Mucosa of descending colon (tissue), 3 donors: ENCODE results near the gene TVP23A. TPM values are rescaled to one million over a fixed set of nuclear protein-coding genes. Genes with fewer than 3 reads are reported as not detected.

Experiments used
- ATAC-seq: fragments of 200-7000 bp; cut with Tn5 transposase; one replicate; pipeline ENCODE4 v1.9.1; 2020; ENCODE audit warnings: mild to moderate bottlenecking, moderate library complexity
- DNase-seq, 3 donors: peaks; one replicate each; pipeline ENCODE4 v3.0.0-alpha.2; 2020
- H3K36me3 ChIP-seq: fragments of 200-600 bp; one replicate; pipeline ENCODE4 v1.8.0; 2021; ENCODE audit warnings: low read depth, mild to moderate bottlenecking
- H3K4me1 ChIP-seq: fragments of 200-600 bp; one replicate; pipeline ENCODE4 v1.8.0; 2021; ENCODE audit warnings: low read depth, mild to moderate bottlenecking
- H3K4me3 ChIP-seq: fragments of 200-600 bp; one replicate; pipeline ENCODE4 v1.8.0; 2021; ENCODE audit warnings: mild to moderate bottlenecking
- H3K9me3 ChIP-seq: fragments of 200-600 bp; one replicate; pipeline ENCODE4 v1.8.0; 2021; ENCODE audit warnings: mild to moderate bottlenecking
- CTCF ChIP-seq: fragments of 200-600 bp; IDR thresholded peaks from one replicate; pipeline ENCODE4 v1.8.0; 2022; ENCODE audit warnings: antibody characterized with exemption, mild to moderate bottlenecking
- intact Hi-C, 2 donors: fragments of 100-400 bp; cut with DNase I in 1 of 2; cut with micrococcal nuclease in 1 of 2; formaldehyde crosslinking; loops; one replicate each; pipeline versions ENCODE4 v1.11.0 to v1.11.1; 2022; cut with DNase I, micrococcal nuclease
- total RNA-seq, 3 donors: library from RNA; stranded (reverse); fragmentation: NEBNext Ultra II Directional in 2 of 3; extraction: Animal tissue kit (Norgen Biotek cat#: 25700) in 2 of 3; gene quantifications; one replicate each; pipeline versions ENCODE4 v1.2.1 to v1.2.4, GENCODE V29; 2021 to 2023
- donor health status: DM: no; HTN: no; CAD: no; lungs with moderate emphysema.
- donor health status: DM: no; HTN: no; CAD: no.
- donor health status: DM: no; HTN: yes; CAD: no.

The TVP23A gene
- total RNA-seq, 3 donors from 2014 or later = 0.14 to 0.60 TPM; not detected in 1

- DNase-seq = peak; percentile 75 to 88 (median 81)
- Histone ChIP-seq H3K4me3 (no peak overlapping the region), H3K36me3 (no peaks in the 10 kb centered on the region), H3K9me3 (no peaks in the 10 kb centered on the region), H3K4me1 (peaks cover 9% of the 10 kb centered on the region)
- TF ChIP-seq CTCF = no peak
- ATAC-seq = peak; percentile 86
- intact Hi-C loops = no loop called here
Observed at GRCh38 chr16:10828851-10829366, 10.3 kb upstream of the TVP23A start.

GRCh38 chr16:10827691-10828341 is 9.2 kb upstream of the TVP23A start:
- DNase-seq = peak; percentile 50 to 71 (median 60)
- peak; percentile 41 for ATAC-seq
- Histone ChIP-seq H3K4me1 (peaks cover 9% of the 10 kb centered on the region), H3K36me3 (no peaks in the 10 kb centered on the region), H3K4me3 (no peak overlapping the region), H3K9me3 (no peaks in the 10 kb centered on the region)
- TF ChIP-seq CTCF = no peak
- intact Hi-C loops = no loop called here

- Histone ChIP-seq H3K36me3 (no peaks in the 10 kb centered on the region), H3K9me3 (no peaks in the 10 kb centered on the region), H3K4me1 (peaks cover 9% of the 10 kb centered on the region), H3K4me3 (no peak overlapping the region)
- intact Hi-C loops = no loop called here
- ATAC-seq = no peak
- no peak for TF ChIP-seq CTCF
- DNase-seq = peak in 1 of 3 donors; percentile 26
Observed at GRCh38 chr16:10824111-10824893, 5.7 kb upstream of the TVP23A start.

- Histone ChIP-seq H3K4me3 (no peak overlapping the region), H3K36me3 (no peaks in the 10 kb centered on the region), H3K9me3 (no peaks in the 10 kb centered on the region), H3K4me1 (no peaks in the 10 kb centered on the region)
- intact Hi-C loops = no loop called here
- no peak for ATAC-seq
- no peak for DNase-seq
- TF ChIP-seq CTCF = no peak
Observed at GRCh38 chr16:10822702-10823101, 4.1 kb upstream of the TVP23A start.

GRCh38 chr16:10820546-10820945 is 2.0 kb upstream of the TVP23A start:
- H3K9me3 ChIP-seq = no peaks in the 10 kb centered on the region
- ATAC-seq = no peak
- no peak for TF ChIP-seq CTCF
- H3K4me3 ChIP-seq = no peak overlapping the region
- H3K36me3 ChIP-seq = no peaks in the 10 kb centered on the region
- H3K4me1 ChIP-seq = no peaks in the 10 kb centered on the region
- no peak for DNase-seq
- intact Hi-C loops = no loop called here
